NCI-H128 (cell line): ENCODE measurements around the gene LRRC4.

Source experiments
- DNase-seq: peaks from one replicate; lab custom pipeline; 2025; ENCODE audit not compliant: unreplicated experiment; lab: John Stamatoyannopoulos, UW

The LRRC4 gene

DNA sequence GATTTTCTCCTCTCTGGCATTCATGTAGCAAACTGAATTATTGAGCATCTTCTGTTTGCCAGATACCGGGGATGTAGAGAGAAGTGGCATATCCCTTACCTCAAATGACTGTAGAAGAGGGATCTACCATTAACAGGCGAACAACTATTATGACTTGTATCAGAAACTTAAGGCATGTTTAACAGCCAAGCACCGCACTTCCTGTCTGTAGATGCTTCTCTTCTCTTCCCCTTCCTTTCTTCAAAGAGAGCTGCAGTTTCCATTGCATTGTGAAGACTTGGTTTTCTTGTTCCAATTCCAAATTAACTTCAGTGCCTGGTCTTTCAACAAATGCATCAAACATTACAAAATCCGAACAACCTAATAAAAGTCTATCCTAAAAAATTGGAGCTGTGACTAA, 49.3 kb downstream of the LRRC4 start:
- DNase-seq = no peak

DNA sequence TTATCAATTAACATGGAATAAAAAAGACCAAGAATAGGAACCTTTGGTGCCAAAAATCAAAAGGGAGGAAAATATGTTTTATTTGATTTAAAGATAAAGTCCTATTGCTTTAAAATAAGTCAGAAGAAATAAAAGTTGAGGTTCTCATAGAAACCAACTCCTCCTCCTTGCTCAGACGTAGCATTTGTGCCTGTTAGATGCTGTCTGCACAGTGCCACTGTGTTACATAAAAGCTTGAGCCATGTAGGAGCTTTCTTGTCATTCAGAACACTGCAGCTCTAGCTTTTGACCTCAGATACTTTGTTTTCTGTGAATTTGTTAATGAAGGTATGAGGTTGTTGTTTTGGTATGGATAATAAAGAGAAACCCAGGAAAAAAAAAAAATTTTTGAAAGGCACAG, 50.3 kb downstream of the LRRC4 start:
- DNase-seq = no peak

DNA sequence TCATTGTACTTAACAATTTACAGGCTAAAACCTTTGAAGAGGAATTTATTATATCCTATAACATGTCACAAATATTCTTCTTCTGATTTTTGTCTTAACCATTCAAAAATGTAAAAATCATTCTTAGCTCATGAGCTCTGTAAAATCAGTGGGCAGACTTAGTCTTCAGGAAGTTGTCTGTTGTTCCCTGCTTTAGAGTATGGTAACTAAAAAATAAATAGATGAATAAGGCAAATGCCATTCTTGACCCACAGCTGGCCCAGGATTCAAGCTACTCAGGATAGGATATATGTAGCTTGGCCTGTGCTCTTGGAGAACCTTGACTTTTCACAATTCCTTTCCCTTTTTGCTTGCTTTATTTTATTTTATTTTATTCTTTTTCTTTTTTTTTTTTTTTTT, 51.5 kb downstream of the LRRC4 start:
- no peak for DNase-seq

DNA sequence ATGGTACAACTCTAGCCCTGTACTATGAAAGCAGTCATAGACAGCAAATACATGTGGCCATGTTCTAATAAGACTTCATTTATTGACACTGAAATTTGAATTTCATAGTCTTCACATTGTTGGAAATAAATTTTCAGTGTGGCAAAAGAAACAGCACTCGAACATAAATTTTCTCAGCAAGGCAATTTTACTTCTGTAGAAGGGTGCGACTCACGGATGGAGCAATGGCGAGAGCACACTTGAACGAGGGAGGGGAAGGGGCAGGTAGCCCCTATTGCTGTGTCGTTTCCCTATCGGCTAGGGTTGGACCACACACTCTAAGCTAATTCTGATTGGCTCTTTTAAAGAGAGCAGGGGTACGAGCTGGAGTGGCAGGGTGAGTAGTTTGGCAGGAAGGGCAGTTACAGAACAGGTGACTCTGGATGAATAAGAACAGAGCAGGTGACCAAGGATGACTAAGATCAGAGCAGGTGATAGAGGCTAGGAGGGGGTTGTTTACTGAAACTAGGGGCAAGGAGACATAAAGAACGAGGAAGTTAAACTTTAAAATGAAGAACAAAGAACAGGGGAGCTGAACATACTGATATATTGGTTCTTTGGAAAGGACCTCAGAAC, 52.0 kb downstream of the LRRC4 start:
- DNase-seq = no peak

DNA sequence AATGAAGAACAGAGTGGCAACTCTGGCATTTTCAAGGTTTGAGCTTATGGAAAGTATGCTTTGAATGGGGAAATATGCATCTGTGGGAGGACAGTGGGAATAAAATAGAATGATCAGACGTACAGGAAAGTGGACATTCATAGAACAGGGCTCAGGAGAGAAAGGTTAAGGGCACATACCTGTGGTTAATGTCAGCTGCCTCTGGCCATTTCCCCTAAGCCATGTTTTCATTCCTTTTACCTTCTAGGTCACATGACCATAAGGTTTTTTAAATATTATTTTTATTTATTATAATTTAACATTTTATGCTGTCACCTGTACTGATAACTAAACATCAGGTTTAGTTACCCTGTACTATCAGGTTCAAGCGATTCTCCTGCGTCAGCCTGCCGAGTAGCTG, 52.8 kb downstream of the LRRC4 start:
- no peak for DNase-seq
